Ovary (tissue), 3 donors: ENCODE results near the gene SSRP1.

Experiments
- POLR2A ChIP-seq: fragments of 450-650 bp; IDR thresholded peaks from one replicate; pipeline ENCODE4 v1.6.1; 2017; ENCODE audit warnings: antibody characterized with exemption, mild to moderate bottlenecking, moderate library complexity
- TF ChIP-seq, protein P1 (sequence below), 3 donors: fragments of 450-650 bp in 2 of 3; fragments of 200-600 bp in 1 of 3; IDR thresholded peaks; one replicate each; pipeline versions ENCODE4 v1.5.1 to v1.8.0; 2016 to 2022; ENCODE audit warnings: antibody characterized with exemption in 3 of 3, mild to moderate bottlenecking in 1 of 3
- donor health status: DM: no; HTN: no; CAD: no.

DNA sequence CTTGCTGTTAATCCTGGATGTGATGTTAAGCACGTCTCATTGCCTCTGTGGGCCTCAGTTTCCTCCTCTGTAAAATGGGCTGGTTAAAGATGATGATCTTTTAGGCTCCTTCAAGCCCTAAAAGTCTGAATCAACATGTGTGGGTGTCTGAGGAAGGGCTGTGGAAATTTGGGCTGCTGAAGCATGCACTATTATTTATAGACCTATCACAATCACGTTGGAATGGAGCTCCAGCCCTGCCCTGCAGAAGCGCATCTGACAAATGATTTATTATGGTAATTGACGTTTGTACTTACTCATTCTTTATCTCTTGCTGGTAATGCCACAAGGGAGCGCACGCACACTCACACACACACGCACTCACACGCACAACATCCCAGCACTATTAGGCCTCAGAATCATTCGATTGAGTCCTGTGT lies 22.9 kb upstream of the SSRP1 start:
- TF ChIP-seq, protein P1, sequence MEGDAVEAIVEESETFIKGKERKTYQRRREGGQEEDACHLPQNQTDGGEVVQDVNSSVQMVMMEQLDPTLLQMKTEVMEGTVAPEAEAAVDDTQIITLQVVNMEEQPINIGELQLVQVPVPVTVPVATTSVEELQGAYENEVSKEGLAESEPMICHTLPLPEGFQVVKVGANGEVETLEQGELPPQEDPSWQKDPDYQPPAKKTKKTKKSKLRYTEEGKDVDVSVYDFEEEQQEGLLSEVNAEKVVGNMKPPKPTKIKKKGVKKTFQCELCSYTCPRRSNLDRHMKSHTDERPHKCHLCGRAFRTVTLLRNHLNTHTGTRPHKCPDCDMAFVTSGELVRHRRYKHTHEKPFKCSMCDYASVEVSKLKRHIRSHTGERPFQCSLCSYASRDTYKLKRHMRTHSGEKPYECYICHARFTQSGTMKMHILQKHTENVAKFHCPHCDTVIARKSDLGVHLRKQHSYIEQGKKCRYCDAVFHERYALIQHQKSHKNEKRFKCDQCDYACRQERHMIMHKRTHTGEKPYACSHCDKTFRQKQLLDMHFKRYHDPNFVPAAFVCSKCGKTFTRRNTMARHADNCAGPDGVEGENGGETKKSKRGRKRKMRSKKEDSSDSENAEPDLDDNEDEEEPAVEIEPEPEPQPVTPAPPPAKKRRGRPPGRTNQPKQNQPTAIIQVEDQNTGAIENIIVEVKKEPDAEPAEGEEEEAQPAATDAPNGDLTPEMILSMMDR (IDR thresholded peaks at IDR 0.05) = no peak
- no peak for TF ChIP-seq POLR2A
